Mesothelial cell of epicardium (in vitro differentiated cells): ENCODE results near the gene SLC22A24. TPM values are rescaled to one million over a fixed set of nuclear protein-coding genes. Genes with fewer than 3 reads are reported as not detected.

Experiments
- DNase-seq, 2 experiments: peaks; one replicate each; pipeline ENCODE4 v3.0.0; 2021; ENCODE audit warnings: low spot score in 2 of 2; ENCODE audit not compliant: unreplicated experiment in 2 of 2
- H3K27ac Mint-ChIP-seq: 2 replicates; pipeline ENCODE4 v1.8.0; 2021; ENCODE audit warnings: mixed read lengths
- H3K27me3 Mint-ChIP-seq: 2 replicates; pipeline ENCODE4 v1.8.0; 2021; ENCODE audit warnings: low read depth, mixed read lengths
- H3K36me3 Mint-ChIP-seq: 2 replicates; pipeline ENCODE4 v1.8.0; 2021; ENCODE audit warnings: mixed read lengths
- H3K4me1 Mint-ChIP-seq: 2 replicates; pipeline ENCODE4 v1.8.0; 2021; ENCODE audit warnings: mixed read lengths
- H3K4me3 Mint-ChIP-seq: 2 replicates; pipeline ENCODE4 v1.8.0; 2021; ENCODE audit warnings: mild to moderate bottlenecking, moderate library complexity, mixed read lengths
- H3K9me3 Mint-ChIP-seq: 2 replicates; pipeline ENCODE4 v1.8.0; 2021; ENCODE audit warnings: mixed read lengths
- total RNA-seq: library from RNA; stranded (reverse); gene quantifications from 3 replicates; pipeline ENCODE4 v1.2.1, GENCODE V29; 2021
- TF ChIP-seq, protein P1 (sequence below): fragments of 200-600 bp; sonication (generic); IDR thresholded peaks from one replicate; pipeline ENCODE4 v1.5.0; 2021; ENCODE audit warnings: antibody characterized with exemption; ENCODE audit not compliant: unreplicated experiment

Gene SLC22A24, protein sequence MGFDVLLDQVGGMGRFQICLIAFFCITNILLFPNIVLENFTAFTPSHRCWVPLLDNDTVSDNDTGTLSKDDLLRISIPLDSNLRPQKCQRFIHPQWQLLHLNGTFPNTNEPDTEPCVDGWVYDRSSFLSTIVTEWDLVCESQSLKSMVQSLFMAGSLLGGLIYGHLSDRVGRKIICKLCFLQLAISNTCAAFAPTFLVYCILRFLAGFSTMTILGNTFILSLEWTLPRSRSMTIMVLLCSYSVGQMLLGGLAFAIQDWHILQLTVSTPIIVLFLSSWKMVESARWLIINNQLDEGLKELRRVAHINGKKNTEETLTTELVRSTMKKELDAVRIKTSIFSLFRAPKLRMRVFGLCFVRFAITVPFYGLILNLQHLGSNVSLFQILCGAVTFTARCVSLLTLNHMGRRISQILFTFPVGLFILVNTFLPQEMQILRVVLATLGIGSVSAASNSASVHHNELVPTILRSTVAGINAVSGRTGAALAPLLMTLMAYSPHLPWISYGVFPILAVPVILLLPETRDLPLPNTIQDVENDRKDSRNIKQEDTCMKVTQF
- total RNA-seq: not detected in 3 replicates

DNA sequence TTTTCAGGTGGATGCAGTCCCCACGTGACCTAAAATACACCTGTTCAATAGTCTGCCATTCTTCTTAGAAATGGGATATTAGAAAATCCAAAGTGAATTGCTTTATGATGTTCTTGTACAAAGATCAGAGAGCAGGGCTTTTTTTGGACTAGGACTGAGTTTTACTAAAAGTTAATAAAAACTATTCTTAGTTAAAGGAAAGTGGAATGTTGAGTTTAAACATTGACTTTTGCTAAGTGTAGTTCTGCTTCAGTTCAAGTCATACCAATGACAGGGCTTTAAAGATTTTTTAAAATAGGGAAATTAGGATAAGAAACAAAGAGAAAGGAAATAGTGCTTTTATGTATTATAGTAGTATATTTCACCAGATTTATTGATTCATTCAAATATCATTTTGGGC is at the start of gene SLC22A24:
TSS of gene SLC22A24 (minus strand) at position 101 of the 400 bp plus-strand sequence. CDS start 442 bp downstream, outside the sequence.
- no peak for DNase-seq
- H3K4me3 Mint-ChIP-seq: no peak within 1 kb of the TSS
- peaks cover 37% of the 10 kb centered on the region for H3K4me1 Mint-ChIP-seq
- TF ChIP-seq, protein P1, sequence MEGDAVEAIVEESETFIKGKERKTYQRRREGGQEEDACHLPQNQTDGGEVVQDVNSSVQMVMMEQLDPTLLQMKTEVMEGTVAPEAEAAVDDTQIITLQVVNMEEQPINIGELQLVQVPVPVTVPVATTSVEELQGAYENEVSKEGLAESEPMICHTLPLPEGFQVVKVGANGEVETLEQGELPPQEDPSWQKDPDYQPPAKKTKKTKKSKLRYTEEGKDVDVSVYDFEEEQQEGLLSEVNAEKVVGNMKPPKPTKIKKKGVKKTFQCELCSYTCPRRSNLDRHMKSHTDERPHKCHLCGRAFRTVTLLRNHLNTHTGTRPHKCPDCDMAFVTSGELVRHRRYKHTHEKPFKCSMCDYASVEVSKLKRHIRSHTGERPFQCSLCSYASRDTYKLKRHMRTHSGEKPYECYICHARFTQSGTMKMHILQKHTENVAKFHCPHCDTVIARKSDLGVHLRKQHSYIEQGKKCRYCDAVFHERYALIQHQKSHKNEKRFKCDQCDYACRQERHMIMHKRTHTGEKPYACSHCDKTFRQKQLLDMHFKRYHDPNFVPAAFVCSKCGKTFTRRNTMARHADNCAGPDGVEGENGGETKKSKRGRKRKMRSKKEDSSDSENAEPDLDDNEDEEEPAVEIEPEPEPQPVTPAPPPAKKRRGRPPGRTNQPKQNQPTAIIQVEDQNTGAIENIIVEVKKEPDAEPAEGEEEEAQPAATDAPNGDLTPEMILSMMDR: no peak
- no peaks in the 10 kb centered on the region for H3K27me3 Mint-ChIP-seq
- H3K9me3 Mint-ChIP-seq: peaks cover 4% of the 10 kb centered on the region
- H3K27ac Mint-ChIP-seq: no peak within 1 kb of the TSS
- no peaks in the 10 kb centered on the region for H3K36me3 Mint-ChIP-seq

DNA sequence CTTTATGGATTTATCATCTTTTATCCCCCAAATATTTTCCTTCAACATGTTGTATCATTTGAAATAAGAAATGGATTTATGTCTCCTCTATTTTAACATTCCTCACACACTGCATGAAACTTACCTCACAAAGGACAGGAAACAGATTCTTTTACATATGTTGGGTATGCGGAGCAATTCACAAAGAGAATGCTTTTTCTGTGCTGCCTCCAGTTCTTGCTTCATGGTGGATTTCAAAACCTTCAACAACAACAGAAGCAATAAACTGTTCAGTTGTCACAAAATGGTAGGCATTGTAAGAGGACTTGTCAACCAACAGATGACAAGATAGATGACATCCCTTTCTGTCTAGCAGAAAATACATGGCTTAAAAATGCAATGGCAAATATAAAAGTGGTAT is 36.5 kb upstream of the SLC22A24 start:
- Mint-ChIP-seq H3K4me1 (peaks cover 5% of the 10 kb centered on the region), H3K27ac (no peak overlapping the region), H3K27me3 (no peaks in the 10 kb centered on the region), H3K4me3 (no peak overlapping the region), H3K36me3 (no peaks in the 10 kb centered on the region), H3K9me3 (peaks cover 15% of the 10 kb centered on the region)
- TF ChIP-seq, protein P1: no peak
- no peak for DNase-seq

DNA sequence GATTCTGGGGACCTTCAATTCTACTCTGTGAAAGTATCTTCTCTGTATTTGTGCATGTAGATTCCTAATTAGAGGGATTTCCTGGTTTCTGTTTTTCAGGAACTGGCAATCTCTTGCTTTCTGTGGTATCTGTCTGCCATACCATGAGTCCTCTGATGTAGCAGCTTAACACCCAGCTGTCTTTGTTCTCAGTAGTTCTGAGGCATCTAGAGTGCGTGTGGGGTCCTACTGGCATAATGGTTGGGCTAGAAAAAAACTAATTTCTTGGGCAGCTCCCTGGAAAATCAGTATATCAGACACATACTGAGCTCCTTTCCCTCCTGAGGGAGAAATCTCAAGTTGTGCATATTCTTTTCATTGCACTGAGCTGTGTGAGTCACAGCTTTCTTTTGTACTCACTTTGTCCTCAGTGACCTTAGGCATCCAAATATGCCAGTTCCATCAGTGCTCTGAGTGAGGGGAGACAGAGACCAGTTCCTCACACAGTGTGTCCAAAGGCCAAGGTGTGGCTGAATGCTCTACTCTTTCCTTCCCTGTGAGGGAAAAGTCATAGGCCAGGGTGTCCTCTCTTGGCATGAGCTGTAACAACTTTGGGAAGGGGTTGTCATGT is 35.5 kb upstream of the SLC22A24 start:
- H3K4me1 Mint-ChIP-seq: peaks cover 5% of the 10 kb centered on the region
- H3K9me3 Mint-ChIP-seq: peaks cover 15% of the 10 kb centered on the region
- no peak overlapping the region for H3K27ac Mint-ChIP-seq
- H3K4me3 Mint-ChIP-seq: no peak overlapping the region
- no peak for DNase-seq
- TF ChIP-seq, protein P1: no peak
- H3K27me3 Mint-ChIP-seq: no peaks in the 10 kb centered on the region
- no peaks in the 10 kb centered on the region for H3K36me3 Mint-ChIP-seq

DNA sequence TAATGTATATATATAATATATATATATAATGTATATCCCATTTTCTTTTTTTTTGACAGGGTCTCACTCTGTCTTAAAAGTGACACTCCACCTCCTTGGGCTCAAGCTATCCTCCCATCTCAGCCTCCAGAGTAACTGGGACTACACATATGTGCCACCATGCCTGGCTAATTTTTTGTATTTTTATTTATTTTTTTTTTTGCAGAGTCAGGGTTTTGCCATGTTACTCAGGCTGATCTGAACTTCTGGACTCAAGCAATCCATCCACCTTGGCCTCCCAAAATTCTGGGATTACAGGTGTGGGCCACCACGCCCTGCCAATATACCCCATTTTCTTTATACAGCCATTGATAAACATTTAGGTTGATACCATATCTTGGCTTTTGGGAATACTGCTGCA is 33.9 kb upstream of the SLC22A24 start:
- TF ChIP-seq, protein P1: no peak
- H3K4me1 Mint-ChIP-seq: peaks cover 5% of the 10 kb centered on the region
- DNase-seq: no peak
- H3K4me3 Mint-ChIP-seq: no peak overlapping the region
- H3K9me3 Mint-ChIP-seq: peaks cover 15% of the 10 kb centered on the region
- H3K27ac Mint-ChIP-seq: no peak overlapping the region
- no peaks in the 10 kb centered on the region for H3K27me3 Mint-ChIP-seq
- no peaks in the 10 kb centered on the region for H3K36me3 Mint-ChIP-seq

DNA sequence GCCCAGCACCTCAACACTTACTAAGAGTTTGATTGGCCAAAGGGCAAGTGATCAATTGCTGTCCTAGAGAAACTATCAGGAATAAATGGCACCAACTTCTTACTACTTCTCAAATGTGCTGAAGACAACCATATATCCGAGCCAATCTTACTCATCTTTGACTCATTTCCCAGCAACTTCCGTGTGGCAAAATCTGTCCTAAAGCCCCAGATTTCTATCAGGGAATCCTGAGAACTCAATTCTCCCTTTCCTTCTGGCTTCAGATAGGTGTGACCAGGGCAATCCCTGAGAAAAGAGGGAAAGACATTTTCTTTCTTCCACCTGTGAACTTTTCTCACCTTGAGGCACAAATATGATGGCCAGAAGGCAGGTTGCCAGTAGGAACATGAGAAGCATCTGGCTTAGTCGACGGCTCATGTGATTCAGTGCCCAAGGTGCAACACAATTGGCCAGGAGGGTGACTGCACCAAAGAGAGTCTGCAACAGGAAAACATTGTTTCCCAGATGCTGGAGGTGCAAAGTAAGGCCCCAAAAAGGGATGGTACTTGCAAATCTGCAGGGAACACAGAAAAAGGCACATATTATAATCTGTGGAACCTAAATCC is 21.8 kb upstream of the SLC22A24 start:
- Mint-ChIP-seq H3K4me3 (no peak overlapping the region), H3K9me3 (peaks cover 4% of the 10 kb centered on the region), H3K36me3 (no peaks in the 10 kb centered on the region), H3K4me1 (no peaks in the 10 kb centered on the region), H3K27me3 (peaks cover 24% of the 10 kb centered on the region), H3K27ac (no peak overlapping the region)
- no peak for DNase-seq
- TF ChIP-seq, protein P1: no peak
